GM10847 (cell line): ENCODE results near the gene GPR61.

Experiments
- POLR2A ChIP-seq: IDR thresholded peaks from 2 replicates; pipeline ENCODE4 v1.6.1; 2011; ENCODE audit not compliant: insufficient read length; ENCODE audit errors: extremely low read depth

Gene GPR61

GRCh38 chr1:109527098-109527811 lies 12.4 kb upstream of the GPR61 start:
- TF ChIP-seq POLR2A: no peak

DNA sequence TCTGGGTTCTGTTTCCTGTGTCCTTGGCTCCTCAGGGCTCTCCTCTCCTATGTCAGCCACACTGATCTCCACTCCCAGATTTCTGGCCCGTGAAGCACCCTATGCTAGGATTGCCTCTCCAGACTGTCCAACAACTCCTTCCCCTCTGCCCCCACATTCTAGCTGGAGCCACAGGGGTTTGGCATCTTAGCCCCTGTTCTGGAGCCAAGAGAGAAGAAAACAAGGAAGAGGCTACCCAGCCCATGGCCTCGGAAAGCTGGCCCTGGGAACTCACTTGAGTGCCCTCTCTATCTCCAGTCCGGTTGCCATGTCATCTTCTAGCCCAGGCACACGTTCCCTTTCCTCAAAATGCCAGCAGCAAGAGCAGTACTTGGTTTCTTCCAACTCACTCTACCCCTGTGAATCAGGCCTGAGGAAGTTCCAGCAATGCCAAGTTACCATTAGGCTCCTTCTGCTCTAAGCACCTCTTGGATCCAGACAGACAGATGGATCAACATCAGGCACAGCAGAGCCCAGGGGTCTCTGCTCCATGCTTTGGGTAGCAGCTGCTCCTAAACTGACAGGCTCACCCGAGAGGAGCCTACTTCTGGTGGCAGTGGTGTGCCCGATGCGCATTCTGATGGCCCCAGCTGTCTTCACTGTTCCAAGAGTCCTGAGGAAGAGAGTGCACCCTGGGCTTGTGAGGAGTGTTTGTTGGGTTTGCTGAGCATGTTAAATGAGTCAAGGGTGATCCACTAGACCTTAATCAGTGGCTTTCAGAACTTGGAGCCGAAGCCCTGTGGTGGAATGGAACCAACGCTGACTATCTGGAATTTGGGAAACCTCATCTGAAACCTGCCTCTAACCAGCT lies 11.6 kb upstream of the GPR61 start:
- TF ChIP-seq POLR2A: no peak

DNA sequence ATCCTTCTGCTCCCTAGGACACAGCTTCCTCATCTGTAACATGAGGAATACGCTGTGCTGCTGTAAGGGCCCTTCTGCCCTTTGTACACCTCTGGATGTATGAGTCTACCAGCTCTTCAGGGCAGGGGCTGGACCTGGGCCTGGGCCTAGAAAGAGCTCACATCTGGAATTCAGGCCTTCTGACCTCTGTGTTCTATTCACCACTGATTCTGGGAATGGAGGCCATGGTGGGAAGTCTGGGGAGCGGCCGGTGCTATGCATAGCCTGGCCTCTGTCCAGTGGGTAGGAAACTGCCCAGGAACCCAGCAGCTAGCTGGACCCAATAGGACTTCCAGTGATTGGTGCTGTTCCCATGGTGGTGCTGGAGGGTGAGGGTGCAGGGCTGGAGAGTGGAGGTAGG lies 11.0 kb upstream of the GPR61 start:
- TF ChIP-seq POLR2A: no peak

DNA sequence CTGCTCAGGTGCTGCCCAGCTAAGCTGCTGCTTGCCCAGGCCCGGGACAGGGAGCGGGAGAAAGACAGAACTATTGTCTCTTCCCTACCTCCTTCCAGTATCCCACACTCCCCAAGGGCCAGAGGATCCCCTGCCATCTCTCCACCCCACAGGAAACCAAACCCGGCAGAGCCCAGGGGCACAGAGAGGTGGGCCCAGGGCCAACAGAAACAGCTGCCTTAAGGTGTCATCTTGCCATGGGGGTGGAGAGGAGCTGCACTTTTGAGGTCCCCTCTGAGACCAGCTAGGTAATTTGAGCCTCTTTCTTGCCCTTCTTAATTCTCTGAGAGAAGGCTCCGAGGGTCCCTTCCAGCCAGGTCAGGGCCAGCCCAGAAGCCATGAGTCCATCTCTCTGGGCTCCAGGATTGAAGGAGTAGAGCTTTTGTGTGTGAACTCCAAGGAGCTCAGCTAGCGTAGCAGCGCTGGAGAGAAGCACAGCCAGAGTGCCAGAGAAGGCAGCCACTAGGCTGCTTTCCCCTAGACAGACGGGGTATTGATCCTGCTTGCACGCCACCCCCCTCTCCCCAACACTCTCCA lies 9.7 kb upstream of the GPR61 start:
- TF ChIP-seq POLR2A: no peak

GRCh38 chr1:109530457-109531087 lies 9.1 kb upstream of the GPR61 start:
- TF ChIP-seq POLR2A: no peak

DNA sequence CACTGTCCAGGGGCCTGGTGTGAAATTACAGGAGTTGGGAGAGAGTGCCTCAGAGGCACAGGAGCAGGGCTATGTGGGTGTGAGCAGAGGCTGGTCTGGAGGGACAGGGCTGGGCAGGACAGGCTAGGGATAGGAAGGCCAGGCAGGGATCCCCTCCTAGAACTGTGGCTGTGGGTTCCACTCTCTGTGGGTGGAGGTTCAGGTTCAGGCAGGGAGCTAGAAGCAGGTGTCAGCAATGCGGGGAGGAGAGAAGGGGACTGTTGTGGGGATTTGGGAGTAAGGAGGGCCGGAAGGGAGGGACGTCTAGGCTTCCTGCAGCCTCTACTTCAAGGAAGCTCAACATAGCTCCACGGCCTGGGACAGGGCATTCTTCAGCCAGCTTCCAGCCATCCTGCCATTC lies 8.3 kb upstream of the GPR61 start:
- no peak for TF ChIP-seq POLR2A

DNA sequence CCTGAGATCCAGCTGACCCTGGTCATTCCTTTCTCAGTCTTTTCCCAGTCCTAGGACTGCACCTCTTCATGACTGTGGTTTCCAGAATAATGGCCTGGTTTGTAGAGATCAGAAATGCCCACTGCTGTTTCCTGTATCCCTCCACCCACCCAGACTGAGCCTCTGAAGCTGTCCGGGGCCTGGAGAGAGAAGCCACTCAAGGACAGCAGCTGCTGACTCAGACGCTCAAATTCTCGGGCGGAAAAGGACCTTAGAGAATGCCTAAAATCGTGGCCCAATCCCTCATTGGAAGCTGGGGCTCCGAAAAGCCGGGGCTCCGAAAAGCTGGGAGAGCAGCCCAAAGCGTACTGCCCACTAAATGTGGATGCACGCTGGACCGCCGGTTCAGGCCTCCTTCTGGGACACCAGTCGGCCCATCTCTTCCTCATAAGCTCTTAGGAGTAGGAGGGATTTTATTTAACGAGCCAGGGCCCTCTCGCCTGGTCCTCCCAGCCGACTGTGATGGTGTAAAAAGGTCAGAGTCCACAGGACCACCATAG lies 7.8 kb upstream of the GPR61 start:
- no peak for TF ChIP-seq POLR2A

DNA sequence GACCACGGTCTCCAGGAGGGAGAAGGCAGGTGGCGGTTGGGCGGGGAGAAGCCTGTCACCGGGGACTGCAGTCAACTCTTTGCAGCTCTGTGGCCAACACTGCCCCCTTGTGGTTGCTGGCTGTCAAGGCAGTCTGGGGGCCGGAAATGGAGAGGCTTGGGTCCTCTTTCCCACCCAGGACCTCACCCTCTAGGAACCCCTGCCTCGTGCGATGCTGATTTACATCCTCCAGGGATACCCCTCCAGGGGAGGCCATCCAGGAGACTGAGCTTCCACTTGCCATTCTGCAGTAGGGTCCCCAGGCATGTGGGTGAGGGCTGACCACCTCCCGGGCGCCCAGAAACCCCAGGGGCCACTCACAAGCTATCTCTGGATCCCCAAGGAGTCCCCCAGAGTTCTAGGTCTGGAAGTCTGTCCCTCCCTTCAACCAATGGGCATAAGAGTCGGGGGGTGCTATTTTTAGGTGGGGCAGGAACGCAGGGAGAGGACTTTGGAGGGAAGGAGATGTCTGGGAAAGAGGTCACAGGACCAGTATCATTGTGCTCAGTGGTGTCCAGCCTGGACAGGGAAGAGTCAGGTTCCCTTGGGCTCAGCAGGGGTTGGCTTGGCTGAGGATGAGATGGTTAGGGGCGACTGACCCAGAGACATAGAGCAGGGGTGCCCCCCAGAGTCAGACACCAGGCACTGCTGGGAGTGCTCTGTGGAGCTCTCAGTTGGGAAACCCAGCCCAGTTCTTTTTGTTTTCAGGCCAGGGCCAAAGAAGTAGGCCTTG lies 7.1 kb upstream of the GPR61 start:
- TF ChIP-seq POLR2A: no peak

- TF ChIP-seq POLR2A: no peak
Observed at GRCh38 chr1:109534307-109534858, 5.3 kb upstream of the GPR61 start.

GRCh38 chr1:109535481-109535880 lies 4.2 kb upstream of the GPR61 start:
- TF ChIP-seq POLR2A: no peak

- TF ChIP-seq POLR2A: no peak
Observed at GRCh38 chr1:109535971-109536491, 3.6 kb upstream of the GPR61 start.

DNA sequence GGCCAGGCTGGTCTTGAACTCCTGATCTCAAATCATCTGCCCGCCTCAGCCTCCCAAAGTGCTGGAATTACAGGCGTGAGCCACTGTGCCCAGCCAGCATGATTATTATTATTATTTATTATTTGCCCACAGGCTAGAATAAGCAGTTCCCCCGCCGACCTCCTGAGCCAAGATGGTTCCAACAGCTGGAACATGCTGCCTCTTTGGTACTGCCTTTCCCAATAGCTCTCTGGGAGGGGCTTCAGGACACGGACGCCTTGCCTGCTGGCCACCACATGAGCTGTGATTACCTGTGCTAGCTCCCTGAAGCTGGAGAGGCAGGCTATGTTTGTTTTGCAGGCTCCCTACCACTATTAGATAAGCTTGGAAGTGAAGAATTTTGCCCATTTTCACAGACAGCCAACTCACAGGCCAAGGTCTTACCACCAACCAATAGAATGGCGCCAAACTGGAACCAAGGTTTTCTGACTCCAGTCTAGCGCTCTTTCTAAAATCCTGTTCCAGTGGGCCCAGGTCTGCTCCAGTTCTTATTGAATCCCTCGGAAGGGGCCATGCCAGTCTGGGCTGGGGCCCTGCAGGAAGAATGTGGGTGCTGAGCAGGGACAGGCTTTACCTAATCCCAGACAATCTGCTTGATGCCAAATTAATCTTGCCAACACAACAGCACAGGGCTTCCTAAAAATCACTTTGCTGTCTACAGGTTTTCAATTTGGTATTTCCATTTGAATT lies 2.1 kb upstream of the GPR61 start:
- TF ChIP-seq POLR2A: no peak

DNA sequence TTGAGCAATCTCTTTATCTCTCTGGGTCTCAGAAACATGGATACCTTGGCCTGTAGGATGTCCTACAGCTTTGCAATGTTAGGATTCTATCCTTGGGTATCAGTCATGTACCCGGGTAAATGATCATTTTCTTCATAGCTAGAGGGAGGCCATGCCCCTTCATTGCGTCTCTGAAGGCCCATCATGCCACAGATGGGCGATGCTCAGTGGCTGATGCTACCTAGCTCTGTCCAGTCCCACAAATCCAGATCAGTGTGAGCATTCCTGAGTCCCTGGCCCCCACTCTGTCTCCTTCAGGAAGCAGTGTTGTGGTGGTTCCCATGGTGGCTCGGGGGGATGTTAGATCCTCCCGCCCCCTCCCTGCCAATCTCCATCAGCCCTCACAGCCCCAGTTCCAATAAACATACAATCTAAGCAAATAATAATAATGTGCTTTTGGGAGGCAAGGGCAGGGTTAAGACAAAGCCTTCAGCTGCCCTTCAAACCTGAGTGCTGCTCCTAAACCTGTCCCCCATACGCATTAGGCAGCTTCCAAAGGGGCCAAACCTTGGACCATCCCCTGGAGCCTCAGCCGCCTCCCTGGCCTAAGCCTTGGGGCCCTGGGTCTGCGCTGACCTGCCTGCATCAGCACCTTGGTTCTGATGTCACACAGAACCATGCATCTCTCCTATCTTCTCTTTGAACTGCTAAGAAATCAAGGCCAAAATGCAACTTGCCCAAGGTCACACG lies 681 bp upstream of the GPR61 start:
- TF ChIP-seq POLR2A: no peak
